Dedifferentiated amniotic fluid mesenchymal stem cell (primary cell): ENCODE measurements around the gene CHST15.

Experiments
- DNase-seq: peaks from one replicate; pipeline ENCODE4 v3.0.0-alpha.2; 2016; ENCODE audit errors: extremely low spot score

The CHST15 gene

DNA sequence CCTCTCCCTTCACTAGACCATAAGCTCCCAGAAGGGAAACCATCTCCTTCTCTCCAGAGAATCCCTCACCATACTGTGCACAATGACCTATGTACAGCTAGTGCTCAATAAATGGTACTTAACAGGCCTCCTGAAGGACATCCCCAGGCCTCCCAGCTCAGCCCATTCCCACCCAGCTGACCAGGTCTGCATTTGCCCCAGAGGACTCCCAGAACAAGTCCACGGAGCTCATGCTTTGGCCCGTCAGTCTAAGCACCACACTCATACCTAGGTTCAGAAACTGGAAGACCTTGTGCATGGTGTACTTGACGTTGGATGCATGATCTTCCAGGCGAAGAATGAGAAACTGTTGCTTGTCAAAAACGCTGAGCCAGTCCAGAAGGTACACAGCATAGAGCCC lies 81.3 kb downstream of the CHST15 start:
- DNase-seq: no peak

- no peak for DNase-seq
Observed at GRCh38 chr10:124011464-124011863, 81.9 kb downstream of the CHST15 start.

- DNase-seq: no peak
Observed at GRCh38 chr10:124010563-124011131, 82.8 kb downstream of the CHST15 start.

DNA sequence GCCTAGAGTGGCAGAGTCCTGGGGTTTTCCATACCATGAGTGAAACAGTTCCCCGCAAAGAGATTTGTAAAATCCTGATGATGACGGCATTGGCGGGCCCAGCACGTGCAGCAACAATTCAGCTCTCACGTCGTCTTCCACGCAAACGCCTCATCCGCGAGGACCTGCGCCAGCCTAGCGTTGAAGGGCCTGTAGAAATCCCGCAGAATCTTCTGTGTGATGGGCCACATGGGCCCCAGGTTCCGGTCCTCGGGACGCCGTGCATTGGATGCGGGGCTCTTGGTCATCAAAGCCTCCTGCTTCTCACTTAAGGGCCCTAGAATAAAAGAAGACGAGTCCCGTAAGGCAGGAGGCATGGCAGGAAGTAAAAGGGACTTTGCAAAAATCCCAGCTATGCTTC lies 83.4 kb downstream of the CHST15 start:
- no peak for DNase-seq

DNA sequence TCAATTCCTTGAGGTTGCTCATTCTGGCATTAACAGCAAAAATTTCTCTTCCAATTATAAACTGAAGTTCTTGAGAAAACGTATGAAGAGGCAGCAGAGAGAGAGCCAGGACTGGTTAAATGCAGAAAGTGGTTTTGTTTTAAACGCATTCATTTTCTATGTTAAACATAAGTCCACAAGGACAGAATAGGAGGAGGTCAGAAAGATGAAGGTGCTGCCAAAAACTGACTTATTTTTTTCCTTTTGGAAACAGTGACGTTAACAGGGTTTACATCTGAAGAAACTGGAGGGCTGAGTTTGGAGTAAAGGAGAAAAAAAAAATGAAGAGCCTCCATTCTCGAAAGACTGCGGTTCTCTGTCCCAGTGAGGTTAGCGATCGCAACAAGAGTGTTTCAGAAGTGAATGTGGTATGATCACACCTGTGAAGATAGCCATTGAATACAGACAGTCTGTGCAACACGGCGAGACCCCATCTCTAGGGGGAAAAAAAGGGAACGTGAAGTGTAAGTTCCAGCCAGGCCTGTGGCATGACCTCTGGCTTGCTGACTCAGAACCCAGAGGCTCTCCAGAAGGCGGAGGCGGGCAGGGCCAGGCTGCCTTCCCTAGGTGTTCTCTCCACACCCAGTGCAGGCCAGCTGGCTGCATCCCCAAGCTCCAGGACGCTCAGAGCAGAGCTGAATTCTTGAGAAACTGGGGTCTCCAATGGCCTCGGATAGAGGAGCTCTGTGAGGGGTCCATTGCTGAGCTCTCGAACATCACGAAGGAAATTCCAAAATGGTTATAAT lies 84.0 kb downstream of the CHST15 start:
- no peak for DNase-seq

GRCh38 chr10:124008681-124009080 lies 84.7 kb downstream of the CHST15 start:
- no peak for DNase-seq

DNA sequence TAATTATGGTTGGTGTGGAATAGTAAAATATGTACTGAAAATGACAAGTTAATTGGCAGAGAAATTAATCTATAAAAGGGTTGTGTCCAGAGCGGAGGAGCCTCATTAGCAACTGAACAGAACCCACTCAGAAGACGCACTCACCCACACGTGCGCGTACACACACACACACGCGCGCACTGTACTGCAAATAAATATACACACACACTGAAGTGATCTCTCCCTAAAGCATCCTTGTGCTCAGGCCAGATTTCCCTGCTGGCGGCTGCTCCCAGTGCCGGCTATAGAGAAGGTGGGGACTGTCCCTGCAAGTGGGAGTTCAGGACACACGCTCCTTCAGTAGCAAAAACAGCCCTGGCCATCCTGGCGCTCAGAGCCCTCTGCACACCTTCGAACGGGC lies 85.2 kb downstream of the CHST15 start:
- DNase-seq: no peak

- no peak for DNase-seq
Observed at GRCh38 chr10:124007773-124008145, 85.6 kb downstream of the CHST15 start.

DNA sequence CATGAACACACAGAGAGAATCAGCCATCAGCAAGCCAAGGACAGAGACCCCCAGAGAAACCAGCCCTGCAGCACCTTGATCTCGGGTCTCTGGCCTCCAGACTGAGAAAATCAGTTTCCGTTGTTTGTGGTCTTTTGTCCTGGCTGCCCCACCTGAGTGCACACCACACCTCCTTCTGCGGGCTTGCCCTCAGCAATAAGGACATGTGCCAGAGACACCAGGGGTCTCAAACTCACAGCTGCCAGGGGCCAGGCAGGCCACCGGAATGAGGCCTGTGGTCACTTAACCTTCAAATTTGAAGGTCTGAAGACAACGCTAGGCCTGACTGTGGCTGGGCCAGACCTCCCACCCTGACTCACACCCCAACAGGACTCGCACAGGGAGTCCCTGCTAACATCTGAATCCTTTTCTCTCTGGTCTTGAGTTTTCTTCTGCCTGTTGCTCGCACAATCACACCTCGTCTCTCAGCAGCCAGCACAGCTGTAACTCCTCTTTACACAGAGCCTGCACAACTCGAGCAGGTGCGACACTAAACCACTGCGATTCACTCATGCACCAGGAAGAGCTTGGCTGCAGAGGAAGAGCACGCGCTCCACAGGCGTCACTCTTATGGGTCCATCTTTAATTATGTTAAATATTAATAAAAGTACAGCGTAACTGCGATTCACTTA lies 86.2 kb downstream of the CHST15 start:
- no peak for DNase-seq

DNA sequence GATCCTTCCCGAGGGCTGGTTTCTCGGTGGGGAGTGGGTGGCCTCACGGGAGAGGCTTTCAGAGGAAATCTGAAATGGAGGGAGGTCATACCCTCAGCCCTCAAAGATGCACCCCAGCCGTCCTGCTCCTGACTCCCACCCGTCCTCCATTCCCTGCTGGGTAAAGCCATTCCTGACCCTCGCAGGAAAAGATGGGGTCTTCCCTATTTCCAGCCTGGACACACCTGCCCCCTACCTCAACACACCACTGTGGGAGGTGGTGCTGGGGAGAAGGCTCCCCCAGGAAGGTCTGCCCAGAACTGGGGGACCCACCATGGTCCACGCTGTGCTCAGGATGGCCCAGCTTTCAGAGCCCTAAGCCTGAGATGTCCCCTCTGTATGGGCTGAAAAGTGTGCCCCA lies 86.9 kb downstream of the CHST15 start:
- no peak for DNase-seq

- no peak for DNase-seq
Observed at GRCh38 chr10:124005991-124006392, 87.4 kb downstream of the CHST15 start.

DNA sequence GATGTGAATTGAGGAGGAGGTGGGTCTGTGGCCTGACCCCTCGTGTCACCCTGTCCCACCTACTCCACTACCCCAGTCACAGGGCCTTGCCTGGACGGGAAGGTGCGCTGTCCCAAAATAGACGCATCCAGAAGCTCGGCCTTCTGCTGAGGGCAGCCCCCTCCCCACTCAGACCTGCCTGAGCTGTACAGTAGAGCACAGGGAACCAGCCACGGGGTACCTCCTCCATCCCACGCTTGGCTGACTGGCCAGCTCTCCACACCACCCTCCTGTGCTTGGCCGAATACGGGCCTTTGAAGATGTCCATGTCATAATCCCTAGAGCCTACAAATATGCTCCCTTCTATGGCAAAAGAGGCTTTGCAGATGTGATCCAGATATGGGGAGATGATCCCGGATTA lies 88.3 kb downstream of the CHST15 start:
- no peak for DNase-seq

DNA sequence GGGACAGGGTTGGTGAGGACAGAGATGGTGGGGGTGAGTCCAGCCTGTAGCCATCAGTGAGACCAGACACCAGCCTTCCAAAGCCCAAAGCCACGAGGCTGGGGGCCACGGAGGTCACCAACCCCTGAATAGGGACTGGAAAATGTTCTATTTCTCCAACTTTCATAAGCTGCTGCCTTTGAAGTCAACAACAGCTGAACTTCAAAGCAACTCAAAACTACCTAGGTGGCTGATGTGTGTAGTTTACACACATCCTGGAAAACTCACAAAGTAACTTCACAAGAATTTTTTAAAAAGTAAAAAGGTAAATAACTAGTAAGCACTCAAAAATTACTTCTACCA lies 88.8 kb downstream of the CHST15 start:
- DNase-seq: no peak

DNA sequence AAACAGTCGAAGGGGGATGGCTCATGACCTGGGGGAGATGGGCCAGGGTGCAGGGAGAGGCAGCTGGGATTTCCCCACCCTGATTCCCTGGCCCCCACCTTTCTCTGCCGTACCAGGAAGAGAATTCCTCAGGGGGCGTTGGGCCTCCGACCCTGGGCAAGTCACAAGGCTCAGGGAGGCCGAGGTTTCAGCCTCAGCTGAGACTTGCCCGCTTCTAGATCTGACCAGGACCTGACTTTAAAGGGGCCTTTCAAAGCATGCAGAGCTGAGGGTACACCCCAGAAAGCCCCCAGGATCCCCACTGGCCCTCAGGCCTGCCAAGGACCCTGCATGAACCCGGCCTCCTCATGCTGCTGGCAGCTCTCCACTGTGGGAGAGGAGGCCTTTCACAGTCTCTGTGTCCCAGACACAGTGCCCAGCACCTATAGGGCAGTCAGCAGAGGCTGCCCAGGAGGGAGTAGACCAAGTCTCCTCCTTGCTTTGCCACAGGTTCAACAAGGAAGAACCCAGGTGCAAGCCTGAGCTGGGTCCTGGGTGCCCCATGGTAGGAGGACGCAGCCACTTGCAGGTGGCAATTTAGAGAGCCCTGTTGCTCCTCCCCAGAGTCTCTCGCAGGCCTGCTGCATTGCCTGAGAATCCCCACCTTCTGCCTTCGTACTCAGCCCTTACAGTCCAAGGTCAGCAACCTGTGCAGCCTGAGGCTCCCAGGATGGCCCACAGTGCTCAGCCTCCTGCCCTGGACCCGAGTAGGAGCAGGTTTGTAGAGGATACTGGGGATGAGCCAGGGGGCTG lies 89.3 kb downstream of the CHST15 start:
- DNase-seq: no peak

- DNase-seq: no peak
Observed at GRCh38 chr10:124003481-124003870, 89.9 kb downstream of the CHST15 start.

- DNase-seq: no peak
Observed at GRCh38 chr10:124003070-124003419, 90.4 kb downstream of the CHST15 start.

- DNase-seq: no peak
Observed at GRCh38 chr10:124002391-124003069, 90.9 kb downstream of the CHST15 start.

DNA sequence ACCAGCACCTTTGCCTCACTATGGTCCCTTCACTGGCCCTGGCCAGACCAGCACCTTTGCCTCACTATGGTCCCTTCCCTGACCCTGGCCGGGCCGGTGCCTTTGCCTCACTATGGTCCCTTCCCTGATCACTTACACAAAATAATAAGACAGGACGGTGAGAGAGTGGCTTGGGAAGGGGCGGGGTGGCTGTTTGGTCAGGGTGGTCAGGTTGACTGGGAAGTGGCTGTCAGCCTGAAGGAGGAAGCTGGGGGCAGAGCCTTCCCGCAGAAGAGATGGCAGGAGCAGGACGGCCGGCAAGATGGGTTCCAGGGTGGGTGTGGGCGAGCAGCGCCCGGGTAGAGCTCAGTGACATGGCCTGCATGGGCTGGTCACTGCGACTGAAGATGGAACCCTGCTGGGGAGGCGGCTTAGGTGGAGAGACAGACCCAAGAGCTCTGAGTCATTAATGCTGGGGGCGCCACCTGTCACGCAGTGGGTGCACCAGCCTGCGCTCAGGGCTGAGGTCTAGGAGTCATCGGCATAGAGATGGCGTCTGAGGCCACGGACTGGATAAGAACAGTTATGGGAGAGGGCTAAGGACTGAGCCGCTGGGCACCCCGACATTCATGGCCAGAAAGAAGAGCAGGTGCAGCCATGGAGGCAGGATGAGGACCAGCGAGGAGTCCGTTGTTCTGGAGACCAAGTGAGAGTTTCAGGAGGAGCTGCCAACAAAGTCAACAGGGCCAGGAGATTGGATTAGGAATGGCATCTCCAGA lies 91.8 kb downstream of the CHST15 start:
- no peak for DNase-seq

DNA sequence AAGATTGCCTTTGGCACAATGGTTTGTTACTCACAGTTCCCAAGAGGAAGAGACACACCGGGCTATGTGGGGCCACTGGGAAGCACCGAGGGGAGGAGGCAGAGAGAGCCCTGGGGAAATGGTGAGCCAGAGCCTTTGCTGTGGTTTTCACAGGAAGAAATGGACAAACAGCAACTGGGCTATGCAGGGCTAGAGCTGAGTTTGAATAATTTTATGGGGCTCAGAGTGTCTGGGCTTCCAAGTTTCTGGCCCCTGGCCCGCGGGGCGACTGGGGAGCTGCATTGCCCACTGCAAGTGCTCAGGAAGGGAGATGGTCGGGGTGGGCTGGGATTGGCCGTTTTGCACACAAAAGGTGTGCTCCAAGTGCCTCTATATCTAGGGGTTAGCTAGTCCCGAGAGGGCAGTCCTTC lies 92.6 kb downstream of the CHST15 start:
- no peak for DNase-seq

GRCh38 chr10:123999956-124000615 lies 93.3 kb downstream of the CHST15 start:
- no peak for DNase-seq

DNA sequence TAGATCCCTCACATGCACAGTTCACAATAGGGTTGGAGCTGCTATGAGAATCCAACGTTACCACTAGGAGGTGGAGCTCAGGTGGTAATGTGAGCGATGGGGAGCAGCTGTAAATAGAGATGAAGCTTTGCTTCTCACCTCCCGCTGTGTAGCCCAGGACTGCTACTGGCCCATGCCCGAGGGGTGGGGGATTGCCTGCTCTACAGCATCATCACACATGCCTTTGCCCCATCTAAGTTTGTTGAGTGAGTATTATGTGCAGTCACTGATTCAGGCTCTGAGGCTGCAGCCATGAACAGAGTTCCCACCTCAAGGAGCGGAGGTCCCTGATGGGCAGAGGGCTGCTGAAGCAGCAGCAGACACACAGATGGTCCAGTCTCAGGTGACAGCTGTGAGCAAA lies 94.1 kb downstream of the CHST15 start:
- no peak for DNase-seq
